A673 (cell line): ENCODE data around the gene CRBN.

ENCODE experiments used
- EZH2 ChIP-seq: fragments of 200-600 bp; sonication (generic); IDR thresholded peaks from 2 replicates; pipeline ENCODE4 v1.6.1; 2017; ENCODE audit warnings: borderline replicate concordance, low read depth, mild to moderate bottlenecking, mixed read lengths, antibody characterized with exemption, low read length; ENCODE audit not compliant: poor library complexity, severe bottlenecking
- TF ChIP-seq, protein P1 (sequence below): fragments of 300-800, 200-600 bp; sonication (generic); conservative IDR thresholded peaks from 2 replicates; pipeline ENCODE4 v1.5.1; 2017; ENCODE audit warnings: low read depth, mild to moderate bottlenecking, antibody characterized with exemption, low read length, moderate library complexity, mixed read lengths

DNA sequence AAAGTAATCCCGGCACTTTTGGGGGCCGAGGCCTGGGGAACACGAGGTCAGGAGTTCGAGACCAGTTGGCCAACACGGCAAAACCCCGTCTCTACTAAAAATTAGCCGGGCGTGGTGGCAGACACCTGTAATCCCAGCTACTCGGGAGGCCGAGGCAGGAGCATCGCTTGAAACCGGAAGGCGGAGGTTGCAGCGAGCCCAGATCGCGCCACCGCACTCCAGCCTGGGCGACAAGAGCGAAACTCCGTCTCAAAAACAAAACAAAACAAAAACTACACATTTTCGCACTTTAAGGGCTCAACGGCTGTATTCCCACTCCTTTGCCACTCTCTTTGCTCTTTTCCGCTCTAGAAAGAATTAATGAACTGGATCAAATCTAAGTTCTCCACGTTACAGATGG lies 53.5 kb downstream of the CRBN start:
- TF ChIP-seq, protein P1, sequence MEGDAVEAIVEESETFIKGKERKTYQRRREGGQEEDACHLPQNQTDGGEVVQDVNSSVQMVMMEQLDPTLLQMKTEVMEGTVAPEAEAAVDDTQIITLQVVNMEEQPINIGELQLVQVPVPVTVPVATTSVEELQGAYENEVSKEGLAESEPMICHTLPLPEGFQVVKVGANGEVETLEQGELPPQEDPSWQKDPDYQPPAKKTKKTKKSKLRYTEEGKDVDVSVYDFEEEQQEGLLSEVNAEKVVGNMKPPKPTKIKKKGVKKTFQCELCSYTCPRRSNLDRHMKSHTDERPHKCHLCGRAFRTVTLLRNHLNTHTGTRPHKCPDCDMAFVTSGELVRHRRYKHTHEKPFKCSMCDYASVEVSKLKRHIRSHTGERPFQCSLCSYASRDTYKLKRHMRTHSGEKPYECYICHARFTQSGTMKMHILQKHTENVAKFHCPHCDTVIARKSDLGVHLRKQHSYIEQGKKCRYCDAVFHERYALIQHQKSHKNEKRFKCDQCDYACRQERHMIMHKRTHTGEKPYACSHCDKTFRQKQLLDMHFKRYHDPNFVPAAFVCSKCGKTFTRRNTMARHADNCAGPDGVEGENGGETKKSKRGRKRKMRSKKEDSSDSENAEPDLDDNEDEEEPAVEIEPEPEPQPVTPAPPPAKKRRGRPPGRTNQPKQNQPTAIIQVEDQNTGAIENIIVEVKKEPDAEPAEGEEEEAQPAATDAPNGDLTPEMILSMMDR, result no peak
- TF ChIP-seq EZH2, result no peak
